ENCODE data around the gene MAPKAP1. TPM values are rescaled to one million over a fixed set of nuclear protein-coding genes. Genes with fewer than 3 reads are reported as not detected.
A peak's percentile ranks its signal among the peaks of the same experiment; 100 is the strongest.

The MAPKAP1 gene
- total and polyA plus RNA-seq, 9 of the 15 experiments (the other 6 are each of a cell fraction or from before 2014, with no cell fraction given) = 2.6 to 82.1 (median 61.1) TPM

DNA sequence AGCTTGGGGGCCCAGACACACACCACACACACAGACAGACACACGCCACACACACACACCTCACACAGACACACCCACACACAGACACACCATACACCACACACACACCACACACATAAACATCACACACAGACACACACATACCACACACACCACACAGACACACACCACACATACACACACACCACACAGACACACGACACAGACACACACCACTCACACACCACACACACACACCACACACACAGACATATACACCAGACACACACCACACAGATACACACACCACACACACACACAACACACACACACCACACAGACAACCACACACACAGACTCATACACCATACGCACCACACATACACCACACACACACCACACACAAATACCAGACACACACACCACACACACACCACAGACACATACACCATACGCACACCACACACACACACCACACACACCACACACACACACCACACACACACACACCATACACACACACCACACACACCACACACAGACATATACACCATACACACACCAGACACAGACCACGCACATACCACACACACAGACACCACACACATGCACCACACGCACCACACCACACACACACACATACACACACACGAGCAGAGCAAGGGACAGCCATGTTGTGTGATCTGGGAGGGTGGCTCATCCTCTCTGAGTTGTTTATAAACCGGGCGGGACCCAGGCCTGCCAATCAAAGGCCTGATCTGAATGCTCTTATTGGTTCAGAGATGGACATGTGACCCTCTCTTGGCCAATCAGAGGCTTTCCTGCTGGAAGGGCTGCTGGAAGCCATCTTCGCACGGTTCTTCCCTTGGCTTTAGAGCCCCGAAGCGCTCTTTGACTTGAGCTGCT lies 297.1 kb downstream of the MAPKAP1 start (continued):
- TF ChIP-seq, protein P1, sequence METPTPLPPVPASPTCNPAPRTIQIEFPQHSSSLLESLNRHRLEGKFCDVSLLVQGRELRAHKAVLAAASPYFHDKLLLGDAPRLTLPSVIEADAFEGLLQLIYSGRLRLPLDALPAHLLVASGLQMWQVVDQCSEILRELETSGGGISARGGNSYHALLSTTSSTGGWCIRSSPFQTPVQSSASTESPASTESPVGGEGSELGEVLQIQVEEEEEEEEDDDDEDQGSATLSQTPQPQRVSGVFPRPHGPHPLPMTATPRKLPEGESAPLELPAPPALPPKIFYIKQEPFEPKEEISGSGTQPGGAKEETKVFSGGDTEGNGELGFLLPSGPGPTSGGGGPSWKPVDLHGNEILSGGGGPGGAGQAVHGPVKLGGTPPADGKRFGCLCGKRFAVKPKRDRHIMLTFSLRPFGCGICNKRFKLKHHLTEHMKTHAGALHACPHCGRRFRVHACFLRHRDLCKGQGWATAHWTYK (CRISPR knock-in tag; IDR thresholded peaks at IDR 0.05) = no peak
- TF ChIP-seq KAT8 (IDR thresholded peaks at IDR 0.05; ENCODE audit: low read depth) (no peak), ZC3H11A (IDR thresholded peaks at IDR 0.05; ENCODE audit: low read depth, low read length) (no peak), RBM14 (IDR thresholded peaks at IDR 0.05; ENCODE audit: borderline replicate concordance, insufficient read depth, low read depth, low read length) (no peak), NR3C1 (CRISPR knock-in tag; IDR thresholded peaks at IDR 0.05) (no peak), MTF1 (CRISPR knock-in tag; IDR thresholded peaks at IDR 0.05; ENCODE audit: borderline replicate concordance) (no peak), TAF15 (IDR thresholded peaks at IDR 0.05; ENCODE audit: low read depth, low read length) (no peak), MCM7 (IDR thresholded peaks at IDR 0.05) (no peak), ZNF79 (CRISPR knock-in tag; IDR thresholded peaks at IDR 0.05; ENCODE audit: low read depth) (no peak), MEF2A (IDR thresholded peaks at IDR 0.05; ENCODE audit: control insufficient read depth, low read depth, low read length) (no peak), TSC22D4 (tag; IDR thresholded peaks at IDR 0.05) (peak; percentile 95; the same call in 1 of the 2 replicates), HNRNPUL1 (IDR thresholded peaks at IDR 0.05; ENCODE audit: low read length) (no peak), TCF7 (IDR thresholded peaks at IDR 0.05; ENCODE audit: borderline replicate concordance) (no peak), XRCC4 (IDR thresholded peaks at IDR 0.05; ENCODE audit: extremely low read depth, insufficient read depth, insufficient read length) (no peak), TAF7 (tag; IDR thresholded peaks at IDR 0.05) (peak; percentile 2; the same call in 1 of the 2 replicates), TAL1 (IDR thresholded peaks at IDR 0.05) (no peak; the same call in 1 of the 2 replicates), ZNF583 (CRISPR knock-in tag; IDR thresholded peaks at IDR 0.05) (no peak), KDM5B (IDR thresholded peaks at IDR 0.05; ENCODE audit: insufficient replicate concordance, low read depth, low read length) (no peak), PRMT5 (CRISPR knock-in tag; IDR thresholded peaks at IDR 0.05) (no peak), KDM4B (IDR thresholded peaks at IDR 0.05; ENCODE audit: borderline replicate concordance in 2 of 2, low read depth in 1 of 2) (no peak)
- TF ChIP-seq, protein P2, sequence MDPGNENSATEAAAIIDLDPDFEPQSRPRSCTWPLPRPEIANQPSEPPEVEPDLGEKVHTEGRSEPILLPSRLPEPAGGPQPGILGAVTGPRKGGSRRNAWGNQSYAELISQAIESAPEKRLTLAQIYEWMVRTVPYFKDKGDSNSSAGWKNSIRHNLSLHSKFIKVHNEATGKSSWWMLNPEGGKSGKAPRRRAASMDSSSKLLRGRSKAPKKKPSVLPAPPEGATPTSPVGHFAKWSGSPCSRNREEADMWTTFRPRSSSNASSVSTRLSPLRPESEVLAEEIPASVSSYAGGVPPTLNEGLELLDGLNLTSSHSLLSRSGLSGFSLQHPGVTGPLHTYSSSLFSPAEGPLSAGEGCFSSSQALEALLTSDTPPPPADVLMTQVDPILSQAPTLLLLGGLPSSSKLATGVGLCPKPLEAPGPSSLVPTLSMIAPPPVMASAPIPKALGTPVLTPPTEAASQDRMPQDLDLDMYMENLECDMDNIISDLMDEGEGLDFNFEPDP (CRISPR knock-in tag; IDR thresholded peaks at IDR 0.05) = no peak
- TF ChIP-seq, protein P3, sequence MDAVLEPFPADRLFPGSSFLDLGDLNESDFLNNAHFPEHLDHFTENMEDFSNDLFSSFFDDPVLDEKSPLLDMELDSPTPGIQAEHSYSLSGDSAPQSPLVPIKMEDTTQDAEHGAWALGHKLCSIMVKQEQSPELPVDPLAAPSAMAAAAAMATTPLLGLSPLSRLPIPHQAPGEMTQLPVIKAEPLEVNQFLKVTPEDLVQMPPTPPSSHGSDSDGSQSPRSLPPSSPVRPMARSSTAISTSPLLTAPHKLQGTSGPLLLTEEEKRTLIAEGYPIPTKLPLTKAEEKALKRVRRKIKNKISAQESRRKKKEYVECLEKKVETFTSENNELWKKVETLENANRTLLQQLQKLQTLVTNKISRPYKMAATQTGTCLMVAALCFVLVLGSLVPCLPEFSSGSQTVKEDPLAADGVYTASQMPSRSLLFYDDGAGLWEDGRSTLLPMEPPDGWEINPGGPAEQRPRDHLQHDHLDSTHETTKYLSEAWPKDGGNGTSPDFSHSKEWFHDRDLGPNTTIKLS (IDR thresholded peaks at IDR 0.05; ENCODE audit: borderline replicate concordance, low read depth) = no peak
- TF ChIP-seq, protein P4, sequence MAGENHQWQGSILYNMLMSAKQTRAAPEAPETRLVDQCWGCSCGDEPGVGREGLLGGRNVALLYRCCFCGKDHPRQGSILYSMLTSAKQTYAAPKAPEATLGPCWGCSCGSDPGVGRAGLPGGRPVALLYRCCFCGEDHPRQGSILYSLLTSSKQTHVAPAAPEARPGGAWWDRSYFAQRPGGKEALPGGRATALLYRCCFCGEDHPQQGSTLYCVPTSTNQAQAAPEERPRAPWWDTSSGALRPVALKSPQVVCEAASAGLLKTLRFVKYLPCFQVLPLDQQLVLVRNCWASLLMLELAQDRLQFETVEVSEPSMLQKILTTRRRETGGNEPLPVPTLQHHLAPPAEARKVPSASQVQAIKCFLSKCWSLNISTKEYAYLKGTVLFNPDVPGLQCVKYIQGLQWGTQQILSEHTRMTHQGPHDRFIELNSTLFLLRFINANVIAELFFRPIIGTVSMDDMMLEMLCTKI (IDR thresholded peaks at IDR 0.05; ENCODE audit: partially characterized antibody) = no peak

All from K562 (cell line).